Keratinocyte (primary cell): ENCODE data around the gene ANKS6. TPM values are rescaled to one million over a fixed set of nuclear protein-coding genes. Genes with fewer than 3 reads are reported as not detected.

ENCODE experiments used
- DNase-seq: peaks from one replicate; pipeline ENCODE4 v3.0.0-alpha.2; 2011; ENCODE audit warnings: low read depth, missing footprints, low spot score
- FAIRE-seq: peaks from 2 replicates; lab custom pipeline; 2011; peaks lifted over from hg19 to GRCh38; lab: Jason Lieb, UNC
- H2AFZ ChIP-seq: 2 replicates; pipeline ENCODE4 v1.6.0; 2012; ENCODE audit warnings: low read length, control low read depth, inconsistent platforms; ENCODE audit not compliant: control insufficient read depth
- H3K27ac ChIP-seq: 2 replicates; pipeline ENCODE4 v1.5.1; 2011; ENCODE audit warnings: low read length; ENCODE audit not compliant: control insufficient read depth, insufficient read depth
- H3K27me3 ChIP-seq: 3 replicates; pipeline ENCODE4 v1.6.0; 2011; ENCODE audit warnings: low read length; ENCODE audit not compliant: control insufficient read depth, insufficient read depth; ENCODE audit errors: extremely low read depth
- H3K36me3 ChIP-seq, 2 experiments: 2 replicates in 1 of 2; 3 replicates in 1 of 2; pipeline ENCODE4 v1.5.1; 2011; ENCODE audit warnings: low read length in 2 of 2, mild to moderate bottlenecking in 1 of 2; ENCODE audit not compliant: control insufficient read depth in 2 of 2, insufficient read depth in 2 of 2; ENCODE audit errors: extremely low read depth in 1 of 2
- H3K4me1 ChIP-seq: 3 replicates; pipeline ENCODE4 v1.5.1; 2011; ENCODE audit warnings: low read length; ENCODE audit not compliant: control insufficient read depth, insufficient read depth; ENCODE audit errors: extremely low read depth
- H3K4me2 ChIP-seq: 3 replicates; pipeline ENCODE4 v1.6.0; 2011; ENCODE audit warnings: low read depth, low read length; ENCODE audit not compliant: control insufficient read depth, insufficient read depth; ENCODE audit errors: extremely low read depth
- H3K4me3 ChIP-seq, 3 experiments: fragments of 200-600 bp in 1 of 3; sonication (generic) in 1 of 3; 2 replicates in 2 of 3; 3 replicates in 1 of 3; pipeline ENCODE4 v1.5.1; 2011 to 2016; ENCODE audit warnings: low read length in 3 of 3, mild to moderate bottlenecking in 3 of 3, control low read depth in 2 of 3, inconsistent platforms in 1 of 3, low read depth in 1 of 3, mixed read lengths in 1 of 3, mixed run types in 1 of 3, moderate library complexity in 1 of 3; ENCODE audit not compliant: control insufficient read depth in 2 of 3, insufficient read depth in 2 of 3; ENCODE audit errors: extremely low read depth in 1 of 3
- H3K79me2 ChIP-seq: 2 replicates; pipeline ENCODE4 v1.6.0; 2012; ENCODE audit warnings: low read length; ENCODE audit not compliant: control insufficient read depth, insufficient read depth
- H3K9ac ChIP-seq: 3 replicates; pipeline ENCODE4 v1.6.0; 2011; ENCODE audit warnings: low read length; ENCODE audit not compliant: control insufficient read depth, insufficient read depth; ENCODE audit errors: extremely low read depth
- H3K9me1 ChIP-seq: 3 replicates; pipeline ENCODE4 v1.6.0; 2011; ENCODE audit warnings: low read length; ENCODE audit not compliant: control insufficient read depth, insufficient read depth; ENCODE audit errors: extremely low read depth
- H3K9me3 ChIP-seq: 2 replicates; pipeline ENCODE4 v1.5.1; 2012; ENCODE audit warnings: low read depth, low read length; ENCODE audit not compliant: control insufficient read depth
- H4K20me1 ChIP-seq: 3 replicates; pipeline ENCODE4 v1.6.0; 2011; ENCODE audit warnings: low read length; ENCODE audit not compliant: control insufficient read depth, insufficient read depth; ENCODE audit errors: extremely low read depth
- CTCF ChIP-seq, 3 experiments: IDR thresholded peaks in 1 of 3; conservative IDR thresholded peaks in 1 of 3; optimal IDR thresholded peaks in 1 of 3; 2 replicates in 2 of 3; 3 replicates in 1 of 3; pipeline versions ENCODE3 to v1.5.1; 2011; ENCODE audit warnings: low read length in 3 of 3, mild to moderate bottlenecking in 3 of 3, moderate library complexity in 2 of 3, control low read depth in 1 of 3, inconsistent platforms in 1 of 3; ENCODE audit not compliant: insufficient read depth in 2 of 3; ENCODE audit errors: extremely low read depth in 1 of 3
- EZH2 ChIP-seq: IDR thresholded peaks from one replicate; pipeline ENCODE4 v1.6.1; 2012; ENCODE audit warnings: inconsistent platforms, mild to moderate bottlenecking, low read length, moderate library complexity
- dilution Hi-C: fragments of 300-500 bp; cut with MboI; formaldehyde crosslinking; loops from one replicate; pipeline ENCODE4 v1.7.0; 2020; ENCODE audit warnings: low sequenced_read_pairs; ENCODE audit not compliant: extremely low pct_ligation_motif_present
- polyA plus RNA-seq, 5 experiments: library from polyadenylated mRNA; depleted of rRNA in 3 of 5; stranded (reverse) in 3 of 5; stranded (forward) in 1 of 5; unstranded in 1 of 5; fragments of >200 nt; gene quantifications; 1 replicate in 1 of 5; 2 replicates in 3 of 5; 3 replicates in 1 of 5; pipeline versions ENCODE4 v1.2.1 to v1.2.3, GENCODE V29; 2011 to 2012; ENCODE audit warnings: missing spikeins in 2 of 5, low read depth in 1 of 5, low replicate concordance in 1 of 5

Gene ANKS6
- polyA plus RNA-seq, 1 donor (not counting 4 experiments of a cell fraction or from before 2014, with no cell fraction given): 13.5 TPM

DNA sequence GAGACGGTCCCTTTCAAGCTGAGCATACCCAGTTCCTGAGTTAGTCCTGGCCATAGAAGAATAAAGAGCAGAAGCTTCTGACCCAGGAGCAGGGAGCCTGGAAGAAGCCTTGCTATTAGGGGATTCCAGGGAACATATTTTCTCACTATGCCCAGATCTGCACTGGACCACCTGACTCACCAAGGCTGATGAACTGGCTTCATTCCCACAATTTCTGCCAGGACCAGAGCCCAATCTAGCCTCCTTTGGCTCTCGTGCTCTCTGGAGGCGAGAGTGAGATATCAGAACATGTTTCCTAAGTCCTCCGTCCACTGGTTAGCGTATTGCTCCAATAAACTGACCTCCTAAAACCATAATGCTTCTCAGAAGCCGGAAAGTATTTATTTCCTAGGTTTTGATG lies 97.5 kb downstream of the ANKS6 start:
- Histone ChIP-seq H3K9ac (no peak overlapping the region), H3K27ac (no peak overlapping the region), H3K4me2 (no peak overlapping the region), H3K4me1 (no peaks in the 10 kb centered on the region), H3K79me2 (no peaks in the 10 kb centered on the region), H3K4me3 (no peak overlapping the region), H4K20me1 (no peaks in the 10 kb centered on the region), H3K36me3 (no peaks in the 10 kb centered on the region), H3K9me3 (no peaks in the 10 kb centered on the region), H3K27me3 (peaks cover 31% of the 10 kb centered on the region), H3K9me1 (no peaks in the 10 kb centered on the region), H2AFZ (no peak overlapping the region)
- TF ChIP-seq CTCF (optimal IDR thresholded peaks at IDR 0.05 in 1 of 3, IDR thresholded peaks at IDR 0.05 in 1 of 3, conservative IDR thresholded peaks at IDR 0.05 in 1 of 3; ENCODE audit: extremely low read depth in 1 of 3, insufficient read depth in 2 of 3, low read length in 3 of 3) (no peak), EZH2 (no peak)
- DNase-seq (no peak), FAIRE-seq (no peak)
- dilution Hi-C loops: no loop called here

DNA sequence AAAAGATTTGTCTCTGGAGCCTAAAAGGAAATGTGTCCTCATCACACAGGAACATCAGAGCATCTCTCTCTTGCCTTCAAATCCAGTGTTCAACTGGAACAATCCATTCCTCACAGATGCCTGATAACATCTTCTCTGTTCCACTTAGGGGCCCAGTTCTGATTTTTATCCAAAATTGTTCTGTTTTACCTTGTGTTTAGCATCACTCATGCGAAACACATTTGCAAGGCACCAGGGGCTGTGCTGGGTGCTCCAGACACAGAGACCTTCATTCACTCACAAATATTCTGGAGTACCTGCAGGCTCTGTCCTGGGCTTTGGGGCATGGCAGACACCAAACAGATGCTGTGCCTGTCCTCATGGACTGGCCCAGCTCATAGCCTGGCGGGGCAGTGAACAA lies 101.4 kb downstream of the ANKS6 start:
- Histone ChIP-seq H3K79me2 (no peaks in the 10 kb centered on the region), H3K9me1 (no peaks in the 10 kb centered on the region), H2AFZ (no peak overlapping the region), H3K27me3 (peaks cover 26% of the 10 kb centered on the region), H3K4me1 (no peaks in the 10 kb centered on the region), H3K27ac (no peak overlapping the region), H3K9me3 (no peaks in the 10 kb centered on the region), H3K4me2 (no peak overlapping the region), H3K4me3 (no peak overlapping the region), H4K20me1 (no peaks in the 10 kb centered on the region), H3K36me3 (no peaks in the 10 kb centered on the region), H3K9ac (no peak overlapping the region)
- dilution Hi-C loops: no loop called here
- FAIRE-seq (no peak), DNase-seq (no peak)
- no peak for TF ChIP-seq CTCF (optimal IDR thresholded peaks at IDR 0.05 in 1 of 3, IDR thresholded peaks at IDR 0.05 in 1 of 3, conservative IDR thresholded peaks at IDR 0.05 in 1 of 3; ENCODE audit: extremely low read depth in 1 of 3, insufficient read depth in 2 of 3, low read length in 3 of 3)
- TF ChIP-seq EZH2: no peak
